GM19240 (cell line): ENCODE measurements around the gene OLA1.

Experiments used
- DNase-seq: peaks from one replicate; pipeline ENCODE4 v3.0.0; 2011; ENCODE audit warnings: low spot score; ENCODE audit not compliant: insufficient read length

OLA1 gene

GRCh38 chr2:174070281-174070680, 178.1 kb downstream of the OLA1 start:
- DNase-seq: no peak

DNA sequence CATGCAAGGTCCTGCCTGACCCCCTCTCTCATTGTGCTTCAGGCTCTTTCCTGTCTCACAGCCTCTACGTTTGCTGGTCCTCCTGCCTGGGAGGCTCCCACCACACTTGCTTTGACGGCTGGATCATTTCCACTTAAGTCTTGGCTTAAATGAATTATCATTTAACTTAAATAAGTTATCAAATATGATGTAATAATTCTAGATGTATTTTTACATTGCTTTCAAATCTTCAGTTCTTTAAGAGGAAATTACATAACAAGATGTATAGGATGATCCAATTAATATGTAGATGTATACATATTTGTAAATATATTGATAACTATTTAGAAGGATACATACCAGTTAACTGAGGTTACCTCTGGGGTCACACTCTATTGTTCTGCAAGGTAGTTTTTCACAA, 180.5 kb downstream of the OLA1 start:
- DNase-seq: no peak

DNA sequence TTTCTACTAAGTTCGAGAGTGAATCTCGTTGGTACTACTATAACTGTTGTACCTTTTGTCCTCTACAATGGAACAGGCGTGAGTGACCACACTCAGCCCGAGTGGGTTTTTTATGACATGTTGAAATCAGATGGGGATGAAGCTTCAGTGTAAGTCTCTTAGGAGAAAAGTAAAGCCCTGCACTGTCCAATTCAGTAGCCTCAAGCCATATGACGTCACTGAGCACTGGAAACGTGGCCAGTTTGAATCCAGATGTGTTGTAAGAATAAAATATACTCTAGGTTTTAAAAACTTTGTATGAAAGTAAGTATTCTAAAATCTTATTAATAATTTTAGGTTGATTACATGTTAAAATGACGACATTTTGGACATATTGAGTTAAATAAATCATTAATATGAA, 181.5 kb downstream of the OLA1 start:
- DNase-seq: no peak

DNA sequence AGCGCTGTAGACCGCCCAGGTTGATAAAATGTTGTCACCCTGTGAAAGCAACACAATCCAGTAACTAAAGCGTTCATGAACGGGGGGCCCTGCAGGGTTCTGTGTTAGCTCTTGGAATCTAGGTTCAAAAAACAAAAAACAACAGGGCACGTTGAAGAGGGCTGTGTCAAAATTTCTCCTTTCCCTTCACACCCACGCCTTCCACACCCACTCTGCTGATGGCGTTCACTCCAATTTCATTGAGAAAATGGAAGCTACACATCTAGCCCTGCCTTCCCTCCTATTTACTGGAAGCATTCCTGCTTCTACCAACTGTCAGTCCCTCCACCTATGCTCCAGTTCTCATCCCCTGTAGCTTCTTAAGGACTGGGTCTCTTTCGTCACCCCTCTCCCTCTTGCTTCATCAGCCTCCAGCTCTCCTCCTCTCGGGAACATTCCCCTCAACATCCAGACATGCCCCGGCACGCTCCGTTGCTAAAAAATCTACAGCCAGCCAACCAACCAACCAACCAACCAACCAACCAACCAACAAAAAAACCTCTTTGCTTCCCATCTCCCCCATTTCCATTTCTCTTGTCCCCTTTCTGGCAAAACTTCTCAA, 184.7 kb downstream of the OLA1 start:
- DNase-seq: no peak

DNA sequence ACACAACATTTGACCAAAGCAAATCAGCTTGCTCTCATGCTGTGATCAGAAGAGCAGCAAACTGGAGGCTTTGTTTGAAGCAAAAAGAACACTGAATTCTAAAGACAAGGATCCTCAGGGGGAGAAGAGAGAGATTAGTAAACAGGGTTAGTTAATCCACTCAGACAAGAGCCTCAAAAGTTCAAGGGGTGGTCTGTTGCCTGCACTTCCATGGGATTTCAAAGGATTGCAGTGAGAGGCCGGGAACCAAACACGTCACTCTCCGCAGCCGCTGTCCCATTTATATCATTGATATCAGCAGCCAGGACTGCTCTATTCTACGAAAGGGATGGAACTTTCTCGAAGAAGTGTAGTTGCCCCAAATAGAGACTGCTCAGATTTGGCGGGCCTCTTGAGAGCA, 185.4 kb downstream of the OLA1 start:
- no peak for DNase-seq

DNA sequence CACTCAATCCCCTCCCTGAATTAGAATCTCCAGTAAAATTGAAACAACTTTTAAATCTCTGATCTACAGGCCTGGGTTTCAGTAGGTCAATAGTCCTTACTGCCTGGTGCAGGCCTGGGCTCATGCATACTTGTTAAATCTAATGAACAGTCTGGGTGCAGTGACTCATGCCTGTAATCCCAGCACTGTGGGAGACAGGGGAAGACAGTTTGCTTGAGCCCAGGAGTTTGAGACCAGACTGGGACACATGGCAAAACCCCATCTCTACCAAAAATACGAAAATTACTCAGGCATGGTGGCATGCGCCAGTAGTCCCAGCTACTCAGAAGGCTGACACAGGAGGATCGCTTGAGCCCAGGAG, 188.5 kb downstream of the OLA1 start:
- no peak for DNase-seq

GRCh38 chr2:174059178-174059883, 189.0 kb downstream of the OLA1 start:
- DNase-seq: no peak

GRCh38 chr2:174058456-174058855, 189.9 kb downstream of the OLA1 start:
- no peak for DNase-seq

- no peak for DNase-seq
Measured at GRCh38 chr2:174058026-174058425, 190.3 kb downstream of the OLA1 start.

GRCh38 chr2:174054926-174055325, 193.4 kb downstream of the OLA1 start:
- no peak for DNase-seq

- DNase-seq: no peak
Measured at GRCh38 chr2:174053355-174054151, 194.8 kb downstream of the OLA1 start.

- no peak for DNase-seq
Measured at GRCh38 chr2:174052584-174052976, 195.8 kb downstream of the OLA1 start.

DNA sequence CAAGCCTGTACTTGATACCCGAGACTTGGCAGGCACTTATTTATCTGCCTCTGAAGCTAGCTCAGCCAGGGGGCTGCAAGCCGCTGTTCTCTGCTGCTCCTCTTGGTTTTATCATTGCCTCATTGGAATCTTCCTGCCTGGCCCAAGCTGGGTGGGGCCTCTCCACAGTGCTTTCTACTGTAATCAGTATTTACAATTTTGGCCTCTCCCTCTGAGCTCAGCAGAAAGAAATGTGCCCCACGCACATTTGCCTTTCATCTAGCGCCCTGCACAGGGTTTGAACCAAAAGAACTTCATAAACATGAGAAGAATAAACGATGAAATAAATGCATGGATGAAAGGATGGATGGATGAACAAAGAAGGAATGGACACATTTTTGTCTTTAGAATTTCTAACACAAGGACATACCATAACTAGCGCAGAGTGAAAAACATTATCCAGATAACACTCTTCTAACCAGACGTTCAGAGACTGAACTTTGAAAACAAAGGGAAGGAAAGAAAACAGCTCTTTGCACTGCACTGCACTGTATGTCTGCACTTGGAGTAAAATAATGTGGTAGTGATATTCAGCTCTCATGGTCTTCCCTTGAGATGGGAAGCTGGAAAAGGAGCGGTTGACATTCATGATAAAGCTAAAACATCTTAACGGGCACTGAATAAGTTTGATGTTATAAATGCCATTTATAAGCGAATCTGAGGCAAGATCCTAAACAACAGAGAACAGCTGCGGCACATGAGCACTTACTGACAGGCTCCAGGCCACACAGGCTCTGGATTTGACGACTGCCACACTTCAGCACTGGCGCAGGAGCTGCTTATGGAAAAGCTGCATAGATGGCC, 196.4 kb downstream of the OLA1 start:
- no peak for DNase-seq

GRCh38 chr2:174051068-174051467, 197.3 kb downstream of the OLA1 start:
- no peak for DNase-seq

DNA sequence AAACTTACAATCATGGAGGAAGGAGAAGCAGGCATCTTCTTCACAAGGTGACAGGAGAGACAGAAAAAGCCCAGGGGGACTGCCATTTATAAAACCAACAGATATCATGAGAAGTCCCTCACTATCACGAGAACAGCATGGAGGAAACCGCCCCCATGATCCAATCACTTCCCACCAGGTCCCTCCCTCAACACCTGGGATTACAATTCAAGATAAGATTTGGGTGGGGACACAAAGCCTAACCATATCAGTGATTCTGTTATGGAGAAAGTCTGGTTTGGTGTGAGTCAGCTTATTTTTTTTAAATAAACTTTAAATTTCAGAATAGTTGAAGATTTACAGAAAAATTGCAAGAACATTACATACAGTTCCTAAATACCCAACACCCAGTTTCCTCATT, 198.4 kb downstream of the OLA1 start:
- DNase-seq: no peak

DNA sequence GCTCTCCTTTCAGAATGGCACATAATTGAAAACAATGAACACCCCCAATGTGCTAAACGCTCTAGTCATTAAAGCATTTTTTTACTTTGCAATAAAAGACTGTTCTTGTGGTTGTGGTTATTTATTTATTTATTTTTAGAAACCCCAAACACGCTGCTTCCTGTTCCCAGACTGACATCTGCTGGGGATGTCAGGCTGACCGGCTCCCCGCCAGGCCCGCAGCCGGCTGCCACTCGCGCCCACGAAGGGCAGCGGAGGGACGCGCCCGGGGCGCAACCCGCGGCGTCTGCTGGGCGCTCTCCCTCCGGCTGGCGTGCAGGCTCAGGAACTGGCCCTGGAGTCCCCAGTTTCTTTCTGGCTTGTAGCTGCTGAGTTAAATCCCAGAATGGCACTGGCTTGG, 200.1 kb downstream of the OLA1 start:
- no peak for DNase-seq

DNA sequence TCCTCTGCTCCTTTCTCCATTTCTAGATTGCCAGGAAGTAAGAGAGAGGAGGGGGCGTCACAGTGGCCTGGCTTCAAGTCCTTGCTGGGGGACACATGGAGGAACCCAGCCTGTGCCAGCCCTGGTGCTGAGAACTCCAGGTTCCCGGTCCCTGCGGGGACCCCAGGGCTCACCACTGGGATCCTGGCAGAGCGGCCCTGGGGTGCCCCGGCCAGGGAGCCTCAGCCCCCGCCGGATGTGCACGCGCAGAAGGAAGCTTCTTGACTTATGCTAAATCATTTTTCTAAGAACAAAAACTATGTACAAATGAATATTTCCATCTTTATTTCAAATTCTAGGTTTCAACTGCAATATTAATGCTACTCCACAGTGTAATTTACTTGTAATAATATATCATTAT, 200.6 kb downstream of the OLA1 start:
- DNase-seq: no peak

- DNase-seq: no peak
Measured at GRCh38 chr2:174046172-174046571, 202.2 kb downstream of the OLA1 start.

- DNase-seq: no peak
Measured at GRCh38 chr2:174044556-174044955, 203.8 kb downstream of the OLA1 start.

DNA sequence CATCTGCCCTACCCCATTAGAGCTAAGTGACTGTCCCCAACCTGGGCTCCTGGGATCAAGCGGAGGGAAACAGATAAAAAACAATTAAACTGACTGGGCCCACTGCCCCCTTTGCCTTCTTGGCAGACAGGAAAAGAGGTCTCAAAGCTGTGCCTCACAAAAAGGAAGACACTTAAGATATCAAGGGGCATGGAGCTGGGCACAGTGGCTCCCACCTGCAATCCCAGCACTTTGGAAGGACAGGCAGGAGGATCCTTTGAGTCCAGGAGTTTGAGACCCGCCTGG, 208.0 kb downstream of the OLA1 start:
- no peak for DNase-seq

DNA sequence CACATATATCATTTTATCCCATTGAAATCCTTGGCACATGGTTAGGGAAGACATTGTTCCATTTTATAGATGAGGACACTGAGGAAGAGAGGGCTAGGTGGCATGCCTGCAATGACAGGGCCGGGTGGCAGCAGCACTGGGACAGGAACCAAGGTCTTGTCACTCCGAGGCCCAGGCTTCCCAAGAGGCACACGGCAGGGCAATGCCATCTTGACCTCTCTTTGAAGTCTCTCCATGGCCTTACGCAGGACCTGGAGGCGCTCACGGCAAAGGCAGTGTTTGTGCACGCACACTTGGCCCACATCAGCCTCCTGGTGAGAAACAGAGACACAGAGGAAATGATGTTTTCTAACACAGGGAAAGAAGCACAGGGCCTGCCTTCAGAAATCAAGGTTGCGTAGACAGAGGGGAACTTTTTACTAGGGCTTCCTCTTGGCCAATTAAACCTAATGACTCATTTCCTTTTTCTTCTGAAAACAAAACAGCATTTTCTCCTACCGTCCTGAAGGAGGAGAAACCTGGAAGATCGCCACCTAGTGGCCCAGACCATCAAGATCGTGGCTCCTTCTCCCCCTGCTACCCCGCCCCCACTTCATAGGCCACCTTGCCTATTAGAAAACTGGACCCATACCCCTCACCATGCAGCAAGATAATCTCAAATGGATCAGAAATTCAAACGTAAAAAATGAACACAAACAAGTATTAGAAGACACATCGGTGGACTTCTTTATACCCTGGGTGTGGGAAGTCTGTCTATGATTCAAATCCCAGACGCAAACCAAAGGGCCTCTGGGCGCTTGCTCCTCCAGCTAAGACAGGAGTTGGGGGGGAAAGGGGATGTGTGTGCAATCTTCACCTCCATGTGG, 208.5 kb downstream of the OLA1 start:
- DNase-seq: peak; percentile 62
